HK-2 (cell line): ENCODE results near the gene MARVELD1.
A peak's percentile ranks its signal among the peaks of the same experiment; 100 is the strongest.
"Not testable (repeated sequence)": the region's sequence is repeated elsewhere in the genome, so short reads cannot be mapped to it uniquely, and the experiment has no call there.

Source experiments
- DNase-seq: peaks from one replicate; pipeline ENCODE4 v3.0.0-alpha.2; 2018; ENCODE audit not compliant: unreplicated experiment

The MARVELD1 gene

DNA sequence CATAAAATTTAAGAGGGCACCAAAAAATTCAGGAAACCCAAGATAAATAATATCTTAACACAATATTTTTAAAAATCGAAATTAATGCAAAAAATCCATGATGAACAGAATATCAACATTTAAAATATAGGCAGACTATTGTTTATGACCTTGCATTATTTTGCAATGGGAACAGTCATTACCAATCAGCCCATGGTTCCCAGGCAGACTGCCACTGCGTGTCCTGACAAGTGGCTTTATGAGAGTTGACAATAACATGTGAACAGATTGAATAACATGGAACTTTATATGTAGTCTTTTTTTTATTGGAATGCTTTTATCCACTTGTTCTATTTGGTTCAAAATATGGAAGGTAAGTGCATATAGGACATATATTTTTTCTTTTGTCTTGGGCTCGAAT, 23.4 kb upstream of the MARVELD1 start:
- no peak for DNase-seq

- not testable (repeated sequence) for DNase-seq
Observed at GRCh38 chr10:97698072-97698655, 15.4 kb upstream of the MARVELD1 start.

- no peak for DNase-seq
Observed at GRCh38 chr10:97701438-97702069, 12.0 kb upstream of the MARVELD1 start.

DNA sequence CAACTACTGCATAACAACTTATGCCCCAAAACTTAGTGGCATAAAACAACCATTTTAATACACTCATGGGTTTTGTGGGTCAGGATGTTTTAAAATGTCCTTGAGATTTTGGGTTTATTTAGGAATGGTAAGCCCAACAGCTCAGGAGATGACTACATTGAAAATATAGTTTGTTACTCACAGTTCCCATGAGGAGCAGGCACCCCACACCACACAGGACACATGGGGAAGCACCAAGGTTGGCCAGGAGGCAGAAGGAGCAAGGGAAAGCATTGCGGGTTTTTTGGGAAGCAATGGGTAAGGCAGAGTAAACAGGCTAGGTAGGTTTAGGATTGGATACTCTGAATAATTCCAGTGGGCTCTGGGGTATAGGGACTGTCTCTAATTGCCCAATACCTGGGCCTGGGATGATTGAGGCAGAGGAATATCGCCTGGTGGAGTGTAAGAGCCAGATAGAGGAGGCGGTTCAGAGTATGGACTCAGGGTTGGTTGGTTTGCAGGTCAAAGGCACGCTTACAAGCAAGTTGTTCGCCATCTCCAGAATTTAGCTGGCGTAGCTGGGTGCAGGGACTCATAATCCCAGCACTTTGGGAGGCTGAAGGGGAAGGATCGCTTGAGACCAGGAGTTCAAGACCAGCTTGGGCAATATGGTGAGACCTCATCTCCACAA, 10.0 kb upstream of the MARVELD1 start:
- DNase-seq = no peak

DNA sequence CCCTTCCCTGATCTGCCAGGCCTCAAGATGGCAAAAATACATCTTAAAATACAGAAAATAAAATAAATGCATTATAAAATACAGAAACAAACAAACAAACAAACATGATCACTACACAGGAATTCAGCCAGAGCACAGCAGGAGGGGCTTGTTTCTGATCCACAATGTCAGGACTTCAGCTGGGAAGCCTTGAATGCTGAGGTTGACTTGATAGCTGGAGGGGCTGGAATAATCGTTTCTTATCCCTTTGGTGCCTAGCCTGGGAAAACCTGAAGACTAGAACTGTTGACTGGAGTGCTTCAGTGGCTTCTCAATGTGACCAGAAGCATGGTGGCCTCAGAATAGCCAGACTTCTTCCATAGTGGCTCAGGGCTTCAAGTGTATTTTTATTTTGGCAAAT, 9.2 kb upstream of the MARVELD1 start:
- DNase-seq = no peak

GRCh38 chr10:97705006-97705670, 8.4 kb upstream of the MARVELD1 start:
- no peak for DNase-seq

GRCh38 chr10:97707134-97707861, 6.2 kb upstream of the MARVELD1 start:
- no peak for DNase-seq

GRCh38 chr10:97708167-97708566, 5.4 kb upstream of the MARVELD1 start:
- DNase-seq = no peak

- peak; percentile 56 for DNase-seq
Observed at GRCh38 chr10:97708976-97709946, 4.3 kb upstream of the MARVELD1 start.

- DNase-seq = no peak
Observed at GRCh38 chr10:97711640-97712572, 1.6 kb upstream of the MARVELD1 start.

DNA sequence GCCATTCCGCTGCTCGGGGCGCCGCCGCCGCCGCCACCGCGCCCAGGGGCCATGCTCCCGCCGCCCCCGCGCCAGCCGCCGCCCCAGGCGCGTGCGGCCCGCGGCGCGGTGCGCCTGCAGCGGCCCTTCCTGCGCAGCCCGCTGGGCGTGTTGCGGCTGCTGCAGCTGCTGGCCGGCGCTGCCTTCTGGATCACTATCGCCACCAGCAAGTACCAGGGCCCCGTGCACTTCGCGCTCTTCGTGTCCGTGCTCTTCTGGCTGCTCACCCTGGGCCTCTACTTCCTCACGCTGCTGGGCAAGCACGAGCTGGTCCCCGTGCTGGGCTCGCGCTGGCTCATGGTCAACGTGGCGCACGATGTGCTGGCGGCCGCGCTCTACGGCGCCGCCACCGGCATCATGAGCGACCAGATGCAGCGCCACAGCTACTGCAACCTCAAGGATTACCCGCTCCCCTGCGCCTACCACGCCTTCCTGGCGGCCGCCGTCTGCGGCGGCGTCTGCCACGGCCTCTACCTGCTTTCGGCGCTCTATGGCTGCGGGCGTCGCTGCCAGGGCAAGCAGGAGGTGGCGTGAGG, 383 bp downstream of the MARVELD1 start:
- peak; percentile 81 for DNase-seq

- DNase-seq = peak; percentile 77
Observed at GRCh38 chr10:97714401-97715258, 1.1 kb downstream of the MARVELD1 start.

GRCh38 chr10:97715259-97715874, 1.8 kb downstream of the MARVELD1 start:
- DNase-seq = no peak

- DNase-seq = no peak
Observed at GRCh38 chr10:97717627-97718026, 4.1 kb downstream of the MARVELD1 start.

- DNase-seq = no peak
Observed at GRCh38 chr10:97718178-97718577, 4.6 kb downstream of the MARVELD1 start.

DNA sequence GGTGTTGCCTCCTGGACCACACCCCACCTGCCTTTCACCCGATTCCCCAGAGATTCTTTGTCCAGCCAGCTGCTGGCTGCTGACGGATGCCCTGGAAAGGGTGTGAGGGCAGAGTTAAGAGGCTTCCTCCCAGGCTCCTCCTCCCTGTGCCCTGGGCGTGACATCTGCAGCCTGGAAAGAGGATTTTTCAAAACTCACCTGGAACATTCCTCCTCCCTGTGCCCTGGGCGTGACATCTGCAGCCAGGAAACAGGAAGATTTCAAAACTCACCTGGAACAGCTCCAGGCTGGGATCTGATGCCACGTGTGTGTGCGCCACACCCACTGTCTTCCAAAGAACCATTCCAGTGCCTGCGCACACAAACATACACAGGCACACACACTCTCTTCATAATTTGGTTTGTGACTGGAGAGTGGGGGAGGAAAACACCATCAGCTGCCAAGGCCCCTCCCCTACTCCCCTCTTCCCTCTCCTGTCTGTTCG, 5.2 kb downstream of the MARVELD1 start:
- no peak for DNase-seq

- DNase-seq = no peak
Observed at GRCh38 chr10:97719602-97720001, 6.1 kb downstream of the MARVELD1 start.
